RWPE1 (cell line): ENCODE results near the gene PAFAH1B2.
"Not testable (repeated sequence)": the region's sequence is repeated elsewhere in the genome, so short reads cannot be mapped to it uniquely, and the experiment has no call there.

Source experiments
- CTCF ChIA-PET: fragments of 350-600 bp; sonication (Branson Sonifier 250); formaldehyde crosslinking; extraction: SDS; loops from one replicate; lab custom pipeline; 2021; lab: Yijun Ruan, JAX
- POLR2A ChIA-PET: fragments of 400-600 bp; formaldehyde crosslinking; extraction: SDS; loops from one replicate; lab custom pipeline; 2020; ENCODE audit warnings: antibody characterized with exemption; ENCODE audit not compliant: low non-redundant PET; lab: Yijun Ruan, JAX
- DNase-seq: peaks from one replicate; pipeline ENCODE4 v3.0.0; 2012; ENCODE audit warnings: low spot score
- H3K27ac ChIP-seq: fragments of 450-650 bp; 2 replicates; pipeline ENCODE4 v1.5.1; 2017
- TF ChIP-seq, protein P1 (sequence below): fragments of 450-650 bp; conservative IDR thresholded peaks from 2 replicates; pipeline ENCODE4 v1.5.1; 2017; ENCODE audit warnings: low read depth, mild to moderate bottlenecking

The PAFAH1B2 gene

DNA sequence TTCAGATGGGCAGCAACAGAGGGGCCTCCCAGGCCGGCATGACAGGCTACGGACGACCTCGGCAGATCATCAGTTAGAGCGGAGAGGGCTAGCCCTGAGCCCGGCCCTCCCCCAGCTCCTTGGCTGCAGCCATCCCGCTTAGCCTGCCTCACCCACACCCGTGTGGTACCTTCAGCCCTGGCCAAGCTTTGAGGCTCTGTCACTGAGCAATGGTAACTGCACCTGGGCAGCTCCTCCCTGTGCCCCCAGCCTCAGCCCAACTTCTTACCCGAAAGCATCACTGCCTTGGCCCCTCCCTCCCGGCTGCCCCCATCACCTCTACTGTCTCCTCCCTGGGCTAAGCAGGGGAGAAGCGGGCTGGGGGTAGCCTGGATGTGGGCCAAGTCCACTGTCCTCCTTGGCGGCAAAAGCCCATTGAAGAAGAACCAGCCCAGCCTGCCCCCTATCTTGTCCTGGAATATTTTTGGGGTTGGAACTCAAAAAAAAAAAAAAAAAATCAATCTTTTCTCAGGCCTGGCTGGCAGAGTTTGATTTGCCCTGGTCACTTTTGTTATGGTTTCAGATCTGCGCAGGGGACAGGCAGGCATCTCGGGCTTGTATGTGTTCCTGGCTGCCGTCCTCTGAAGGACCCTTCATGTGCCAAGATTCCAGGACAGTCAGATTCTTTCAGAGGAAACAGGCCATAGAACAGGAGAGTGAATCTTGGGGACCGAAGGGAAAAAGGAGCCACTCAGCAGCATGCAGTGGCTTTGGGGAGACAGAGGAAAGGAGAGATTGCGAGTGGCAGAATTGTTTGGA lies 60.4 kb downstream of the PAFAH1B2 start:
- POLR2A ChIA-PET: no interaction called here
- H3K27ac ChIP-seq: no peak overlapping the region
- no peak for DNase-seq
- TF ChIP-seq, protein P1, sequence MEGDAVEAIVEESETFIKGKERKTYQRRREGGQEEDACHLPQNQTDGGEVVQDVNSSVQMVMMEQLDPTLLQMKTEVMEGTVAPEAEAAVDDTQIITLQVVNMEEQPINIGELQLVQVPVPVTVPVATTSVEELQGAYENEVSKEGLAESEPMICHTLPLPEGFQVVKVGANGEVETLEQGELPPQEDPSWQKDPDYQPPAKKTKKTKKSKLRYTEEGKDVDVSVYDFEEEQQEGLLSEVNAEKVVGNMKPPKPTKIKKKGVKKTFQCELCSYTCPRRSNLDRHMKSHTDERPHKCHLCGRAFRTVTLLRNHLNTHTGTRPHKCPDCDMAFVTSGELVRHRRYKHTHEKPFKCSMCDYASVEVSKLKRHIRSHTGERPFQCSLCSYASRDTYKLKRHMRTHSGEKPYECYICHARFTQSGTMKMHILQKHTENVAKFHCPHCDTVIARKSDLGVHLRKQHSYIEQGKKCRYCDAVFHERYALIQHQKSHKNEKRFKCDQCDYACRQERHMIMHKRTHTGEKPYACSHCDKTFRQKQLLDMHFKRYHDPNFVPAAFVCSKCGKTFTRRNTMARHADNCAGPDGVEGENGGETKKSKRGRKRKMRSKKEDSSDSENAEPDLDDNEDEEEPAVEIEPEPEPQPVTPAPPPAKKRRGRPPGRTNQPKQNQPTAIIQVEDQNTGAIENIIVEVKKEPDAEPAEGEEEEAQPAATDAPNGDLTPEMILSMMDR: no peak
- CTCF ChIA-PET: no interaction called here

DNA sequence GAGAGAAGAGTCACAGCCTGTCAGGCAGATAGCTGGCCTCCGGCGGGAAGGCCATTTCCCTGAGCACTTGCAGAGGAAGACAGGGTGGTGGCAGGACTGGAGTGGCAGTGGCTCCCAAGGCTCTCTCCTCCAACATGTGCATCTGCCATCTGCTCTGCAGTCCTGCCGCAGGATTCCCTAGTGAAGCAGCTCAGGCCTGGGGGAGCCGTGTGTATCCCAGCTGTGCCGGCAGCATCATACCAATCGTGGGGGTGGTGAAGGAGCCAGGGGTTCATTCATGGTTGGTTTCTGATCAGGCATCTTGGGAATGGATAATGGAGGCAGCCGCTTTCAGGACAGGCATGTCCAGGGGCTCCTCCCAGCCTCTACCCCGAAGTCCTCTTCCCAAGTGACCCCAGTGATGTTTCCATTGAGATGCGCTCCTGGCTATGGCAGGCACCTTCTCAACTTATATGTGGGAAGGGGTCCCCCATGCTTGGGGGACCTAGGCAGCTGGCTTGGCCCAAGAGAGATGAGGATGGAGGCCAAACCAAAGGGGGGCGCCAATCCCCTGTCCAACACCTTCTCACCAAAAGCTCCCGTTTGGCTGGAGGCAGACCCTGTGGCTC lies 61.2 kb downstream of the PAFAH1B2 start:
- TF ChIP-seq, protein P1: no peak
- ChIA-PET POLR2A (no interaction called here), CTCF (no interaction called here)
- H3K27ac ChIP-seq: no peak overlapping the region
- DNase-seq: no peak

DNA sequence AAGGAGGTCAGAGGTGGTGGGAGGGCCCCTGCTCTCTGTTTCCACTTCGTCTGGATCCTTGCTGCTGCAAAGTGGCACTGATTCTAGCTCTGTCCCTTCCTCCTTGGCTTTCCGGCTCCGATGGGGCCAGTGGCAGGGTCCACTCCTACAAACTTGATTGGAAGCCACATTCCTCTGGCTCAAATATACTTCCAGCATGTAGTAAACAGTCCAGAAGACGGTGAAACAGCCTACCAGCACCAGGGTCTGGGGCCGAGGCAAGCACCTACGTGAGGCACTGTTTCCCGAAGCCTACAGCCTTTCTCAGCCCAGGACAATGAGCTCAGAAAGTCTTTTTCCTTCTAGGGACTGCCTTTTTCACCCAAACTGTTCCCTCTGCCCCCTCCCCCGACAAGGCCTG lies 62.0 kb downstream of the PAFAH1B2 start:
- H3K27ac ChIP-seq, POLR2A ChIA-PET, DNase-seq, CTCF ChIA-PET: not testable (repeated sequence)

DNA sequence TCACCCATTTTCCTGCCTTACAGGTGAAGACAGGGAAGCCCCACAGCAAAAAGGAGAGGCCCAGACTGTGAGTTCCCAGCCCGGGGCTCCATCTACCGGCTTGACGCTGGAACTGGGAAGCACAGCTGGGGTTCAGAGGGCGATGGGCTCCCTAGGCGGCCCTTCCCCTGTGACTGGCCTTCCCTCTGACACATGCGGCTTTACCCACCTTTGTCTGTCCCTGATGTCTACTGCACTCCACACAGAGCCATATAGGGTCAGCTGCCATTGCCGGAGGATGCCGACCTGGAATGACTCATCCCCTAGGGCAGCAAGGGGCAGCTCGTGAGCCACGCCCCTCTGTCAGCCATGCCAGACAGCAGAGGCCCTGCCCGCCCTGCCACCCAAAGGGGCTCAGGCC lies 62.8 kb downstream of the PAFAH1B2 start:
- H3K27ac ChIP-seq, DNase-seq, CTCF ChIA-PET, POLR2A ChIA-PET: not testable (repeated sequence)

DNA sequence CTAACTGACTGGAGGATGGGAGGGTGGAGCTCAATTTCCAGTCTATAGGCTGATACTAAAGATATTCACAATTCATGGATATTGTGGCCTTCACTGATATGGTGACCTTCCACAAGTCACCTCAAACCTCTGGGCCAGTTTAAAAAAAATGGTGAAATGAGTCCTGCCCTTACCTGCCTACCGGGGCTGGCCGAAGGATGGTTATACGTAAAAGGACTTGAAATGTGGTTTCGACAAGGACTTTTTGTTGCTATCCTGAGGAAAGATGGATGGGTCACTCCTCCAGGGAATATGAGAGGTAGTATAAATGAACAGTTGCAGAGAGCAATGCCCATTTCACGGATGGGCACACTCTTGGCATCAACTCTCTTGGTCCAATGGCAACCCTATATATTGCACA lies 63.4 kb downstream of the PAFAH1B2 start:
- CTCF ChIA-PET, POLR2A ChIA-PET, H3K27ac ChIP-seq, DNase-seq: not testable (repeated sequence)

DNA sequence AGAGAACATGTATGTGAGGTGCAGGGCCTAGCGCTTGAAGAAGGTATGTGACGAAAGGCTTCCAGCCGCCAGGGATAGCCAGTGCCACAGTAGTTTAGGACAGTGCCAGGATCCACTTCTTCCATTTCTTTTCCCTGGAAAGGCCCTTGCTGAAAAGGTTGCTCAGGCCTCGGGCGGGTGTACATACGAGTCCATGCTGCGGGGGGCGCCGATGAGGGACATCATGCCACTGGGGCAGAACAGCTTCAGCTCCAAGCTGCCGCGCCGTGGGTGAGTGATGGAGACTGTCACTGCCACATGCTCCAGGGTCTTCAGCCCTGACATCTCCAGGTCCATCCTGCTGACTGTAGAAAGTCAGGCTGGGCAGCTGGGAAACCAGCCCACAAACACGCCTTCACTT lies 64.6 kb downstream of the PAFAH1B2 start:
- POLR2A ChIA-PET, H3K27ac ChIP-seq, DNase-seq, CTCF ChIA-PET: not testable (repeated sequence)

DNA sequence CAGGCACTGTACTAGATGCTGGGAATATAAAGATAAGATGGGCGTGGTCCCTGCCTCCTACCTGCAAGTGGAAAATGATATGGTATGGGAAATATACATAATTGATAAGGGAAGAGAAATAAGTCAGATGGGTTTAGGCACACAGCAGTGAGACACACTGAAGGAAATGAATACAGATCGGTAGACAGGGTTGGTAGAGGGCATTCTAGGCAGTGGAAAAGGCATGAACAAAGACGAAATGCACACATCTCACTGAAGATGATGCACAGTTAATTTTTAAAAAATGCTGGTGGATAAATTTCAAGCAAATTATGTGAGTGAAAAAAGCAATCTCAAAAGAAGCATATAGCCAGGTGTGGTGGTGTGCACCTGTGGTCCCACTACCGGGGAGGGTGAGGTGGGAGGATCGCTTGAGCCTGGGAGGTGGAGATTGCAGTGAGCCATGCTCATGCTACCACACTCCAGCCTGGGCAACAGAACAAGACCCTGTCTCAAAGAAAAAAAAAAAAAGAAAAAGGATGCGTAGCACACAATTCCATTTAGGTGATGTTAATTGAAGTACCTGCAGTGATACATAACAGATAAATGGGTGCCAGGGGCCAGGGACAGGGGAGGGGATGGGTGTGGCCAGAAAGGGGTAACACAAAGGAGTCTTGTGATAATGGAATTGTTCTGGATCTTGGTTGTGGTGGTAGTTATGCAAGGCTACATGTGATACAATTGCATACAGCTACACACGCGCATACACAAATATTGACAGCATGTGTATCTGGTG lies 65.5 kb downstream of the PAFAH1B2 start:
- POLR2A ChIA-PET, DNase-seq, H3K27ac ChIP-seq: not testable (repeated sequence)
- CTCF ChIA-PET: interaction anchor here (0.6 kb wide), 1 partner anchor 105 kb away, joined by 3 read pairs; no protein-coding TSS in a partner anchor

DNA sequence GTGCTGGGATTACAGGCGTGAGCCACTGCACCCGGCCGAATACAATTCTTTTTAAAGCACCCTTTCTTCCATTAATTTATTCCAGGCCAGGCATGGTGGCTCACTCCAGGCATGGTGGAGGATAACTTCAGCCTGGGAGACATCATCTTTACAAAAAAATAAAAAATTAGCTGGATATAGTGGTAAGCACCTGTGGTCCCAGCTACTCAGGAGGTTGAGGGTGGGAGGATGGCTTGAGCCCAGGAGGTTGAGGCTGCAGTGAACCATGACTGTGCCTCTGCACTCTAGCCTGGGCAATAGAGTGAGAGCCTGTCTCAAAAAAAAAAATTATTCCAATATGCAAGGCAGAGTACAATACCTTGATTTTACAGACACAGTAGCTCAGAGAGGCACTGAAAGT lies 66.5 kb downstream of the PAFAH1B2 start:
- POLR2A ChIA-PET: interaction anchor here (0.6 kb wide), 1 partner anchor 64 kb away, joined by 3 read pairs; no protein-coding TSS in a partner anchor
- CTCF ChIA-PET: interaction anchor here (3.3 kb wide), 1 partner anchor 16 kb away, joined by 12 read pairs; no protein-coding TSS in a partner anchor

More for the DNA sequence above, 66.5 kb downstream of the PAFAH1B2 start:
- DNase-seq: no peak
- no peak overlapping the region for H3K27ac ChIP-seq
- TF ChIP-seq, protein P1: no peak
